HS-5 (cell line): ENCODE results near the gene TNS1.

Source experiments
- DNase-seq: peaks from one replicate; pipeline ENCODE4 v3.0.0-alpha.2; 2012; ENCODE audit warnings: low read depth

TNS1 gene

DNA sequence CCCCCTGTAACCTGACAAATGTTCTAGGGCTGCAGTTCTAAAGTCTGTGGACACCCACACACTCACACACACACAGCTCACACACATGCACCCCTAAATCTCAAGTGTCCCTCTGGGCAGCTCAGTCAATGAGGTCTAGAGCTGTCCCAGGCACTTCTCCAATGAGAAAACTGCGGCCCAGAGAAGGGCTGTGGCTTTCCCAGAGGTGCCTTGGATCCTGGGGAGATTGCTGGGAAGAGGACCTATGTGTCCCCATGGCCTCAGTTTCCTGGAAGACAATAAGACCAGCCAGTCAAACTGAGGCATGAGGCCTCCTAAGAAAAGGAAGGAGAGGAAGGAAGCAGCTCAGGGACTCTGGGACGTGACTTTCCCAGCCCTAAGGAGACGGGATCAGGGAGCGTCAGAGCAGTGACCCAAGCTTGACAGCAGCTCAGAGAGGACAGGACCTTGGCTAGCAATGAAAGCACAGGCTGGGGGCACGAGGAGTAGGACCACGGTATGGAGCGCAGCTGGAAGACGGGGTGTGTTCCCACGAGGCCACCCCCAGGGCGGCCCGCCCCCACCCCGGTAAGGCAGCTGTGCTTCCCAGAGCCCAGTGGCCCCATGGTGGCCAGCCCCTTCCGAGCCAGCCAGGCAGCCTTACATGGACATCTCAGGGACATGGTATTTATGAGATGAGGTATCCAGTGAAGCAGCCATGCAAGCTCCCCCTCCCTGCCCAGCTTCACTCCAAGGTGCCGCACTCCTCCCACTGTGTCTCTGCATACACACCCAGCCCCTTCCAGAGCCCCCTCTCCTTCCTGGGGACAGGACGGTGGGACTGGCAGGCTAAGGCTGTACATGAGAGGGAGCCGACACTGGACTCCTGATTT lies 46.0 kb downstream of the TNS1 start:
- no peak for DNase-seq

GRCh38 chr2:217955881-217956493 lies 46.8 kb downstream of the TNS1 start:
- no peak for DNase-seq

DNA sequence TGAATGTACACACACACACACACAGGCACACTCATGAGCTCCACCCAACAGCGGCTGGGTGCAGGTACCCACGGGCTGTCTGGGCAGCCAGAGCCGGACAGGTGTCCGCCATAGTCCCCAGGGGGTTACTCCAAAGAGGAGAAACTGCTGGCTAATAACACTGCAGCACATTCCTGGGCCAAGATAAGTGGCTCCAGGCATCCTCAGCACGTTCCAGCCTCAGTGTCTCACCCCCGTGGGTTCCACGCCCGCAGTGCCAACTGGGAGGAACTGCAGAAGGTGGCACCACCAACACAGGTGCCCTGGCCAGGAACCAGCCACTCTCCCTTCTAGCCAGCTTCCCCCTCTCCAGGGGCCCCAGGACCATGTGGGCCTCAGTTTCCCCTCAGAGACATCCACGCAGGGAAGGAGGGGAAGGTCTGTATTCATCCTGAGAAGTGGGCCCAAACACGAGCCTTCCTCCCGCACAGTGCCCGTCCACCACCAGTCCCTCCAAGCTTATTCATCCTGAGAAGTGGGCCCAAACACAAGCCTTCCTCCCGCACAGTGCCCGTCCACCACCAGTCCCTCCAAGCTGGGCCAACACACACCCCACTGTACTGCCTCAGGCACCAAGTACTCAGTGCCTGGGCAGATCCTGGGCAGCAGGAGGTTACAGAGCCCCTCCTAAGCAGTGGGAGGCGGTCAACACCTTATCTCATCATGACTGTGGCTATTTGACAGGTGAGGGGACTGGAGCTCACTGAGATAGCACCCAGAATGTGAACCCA lies 47.6 kb downstream of the TNS1 start:
- no peak for DNase-seq

DNA sequence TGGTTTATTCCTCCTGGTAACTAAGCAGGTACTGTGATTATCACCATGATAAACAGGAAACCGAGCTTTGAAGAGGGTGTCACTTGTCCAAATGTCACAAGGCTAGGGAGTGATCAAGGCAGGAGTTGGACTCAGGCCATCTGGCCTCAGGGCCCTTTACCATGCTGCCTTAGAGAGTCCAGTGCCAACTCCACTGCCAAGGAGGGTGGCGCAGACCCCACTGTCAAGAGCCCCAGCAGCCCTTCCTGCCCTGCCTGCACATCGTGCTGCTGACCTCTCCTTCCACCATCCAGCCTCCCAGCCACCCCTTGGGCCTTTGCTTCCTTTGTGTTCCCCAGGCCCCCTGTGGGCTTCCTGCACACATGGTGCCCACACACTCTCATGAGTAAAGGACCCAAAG lies 48.3 kb downstream of the TNS1 start:
- no peak for DNase-seq

DNA sequence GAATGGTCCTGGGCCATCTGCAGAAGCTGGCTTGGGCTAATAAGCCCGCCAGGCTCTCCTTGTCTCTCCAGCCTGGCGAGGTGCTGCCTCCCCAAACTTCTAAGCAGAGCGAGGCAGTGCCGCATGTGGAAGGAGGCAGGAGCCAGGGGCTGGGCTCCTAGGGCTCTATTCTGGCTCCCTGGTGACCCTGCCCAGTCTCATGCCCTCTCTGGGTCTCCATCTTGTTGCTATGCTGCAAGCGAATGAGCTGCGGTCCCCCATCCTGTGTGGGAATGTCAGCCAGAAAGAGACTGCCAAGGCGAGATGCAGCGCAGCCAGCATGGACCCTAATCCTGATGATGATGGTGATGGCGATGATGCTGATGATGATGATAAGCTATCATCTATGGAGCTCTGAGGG lies 48.7 kb downstream of the TNS1 start:
- no peak for DNase-seq

GRCh38 chr2:217953531-217953932 lies 49.3 kb downstream of the TNS1 start:
- no peak for DNase-seq

- DNase-seq, result no peak
These were observed 49.7 kb downstream of the TNS1 start for GRCh38 chr2:217953011-217953481.

DNA sequence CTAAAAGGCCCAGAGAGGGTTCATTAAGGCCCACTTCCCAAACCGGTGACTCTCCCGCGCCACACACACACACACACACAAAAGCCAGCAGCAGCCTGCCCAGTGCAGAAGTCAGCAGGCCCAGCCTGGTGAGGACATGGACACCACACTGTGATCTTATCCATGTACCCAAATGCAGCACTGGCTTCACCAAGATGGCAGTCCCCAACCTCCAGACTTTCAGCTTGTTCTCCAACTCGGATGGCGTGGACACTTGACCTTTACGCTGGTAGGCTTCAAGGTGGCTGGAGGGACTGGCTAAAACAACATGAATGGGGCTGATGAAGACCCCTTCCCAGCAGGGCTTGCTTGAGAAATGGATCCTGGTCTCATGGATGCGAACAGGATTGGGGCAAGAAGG lies 50.4 kb downstream of the TNS1 start:
- no peak for DNase-seq

GRCh38 chr2:217951521-217952247 lies 51.1 kb downstream of the TNS1 start:
- no peak for DNase-seq

GRCh38 chr2:217951091-217951490 lies 51.7 kb downstream of the TNS1 start:
- no peak for DNase-seq

DNA sequence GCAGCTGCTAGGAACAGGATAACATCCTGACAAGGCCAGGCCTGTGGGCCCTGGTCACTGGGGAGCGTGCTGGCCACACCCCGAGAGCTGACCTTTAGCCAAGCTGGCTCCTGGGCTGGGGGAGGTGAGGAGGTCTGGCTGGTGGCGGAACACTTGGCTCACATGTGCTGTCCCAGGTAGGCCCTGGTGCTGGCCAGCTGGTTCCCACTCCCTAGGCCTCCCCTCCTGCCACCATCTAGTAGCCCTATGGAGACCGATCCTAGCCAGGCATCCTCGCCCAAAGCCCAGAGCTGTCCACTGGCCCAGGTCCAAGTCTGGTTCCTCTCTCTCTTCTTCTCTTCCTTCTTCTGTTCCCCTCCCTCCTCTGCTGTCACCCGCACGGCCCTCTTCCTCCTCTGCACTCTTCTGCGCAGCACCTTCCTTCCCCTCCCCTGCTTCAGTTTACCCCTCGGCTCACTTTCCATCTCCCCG lies 52.4 kb downstream of the TNS1 start:
- DNase-seq, result no peak

DNA sequence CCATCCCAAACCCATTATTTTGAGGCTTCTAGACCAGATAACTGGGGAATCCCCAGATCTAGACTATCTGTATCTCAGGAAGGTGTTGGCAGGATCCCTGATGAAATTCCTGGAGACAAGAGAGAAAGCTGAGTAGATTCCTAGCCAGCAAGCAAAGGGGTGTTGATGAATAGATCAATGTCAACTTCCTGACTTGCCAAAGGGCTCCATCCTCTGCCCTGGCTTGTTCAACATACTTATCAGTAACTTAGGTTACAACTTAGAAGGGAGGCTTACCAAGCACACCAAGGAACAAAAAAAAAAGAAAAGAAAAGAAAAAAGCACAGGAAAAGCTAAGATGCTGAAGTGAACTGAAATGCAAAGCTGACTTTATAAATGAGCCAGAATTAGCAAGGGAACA lies 53.3 kb downstream of the TNS1 start:
- DNase-seq, result no peak

DNA sequence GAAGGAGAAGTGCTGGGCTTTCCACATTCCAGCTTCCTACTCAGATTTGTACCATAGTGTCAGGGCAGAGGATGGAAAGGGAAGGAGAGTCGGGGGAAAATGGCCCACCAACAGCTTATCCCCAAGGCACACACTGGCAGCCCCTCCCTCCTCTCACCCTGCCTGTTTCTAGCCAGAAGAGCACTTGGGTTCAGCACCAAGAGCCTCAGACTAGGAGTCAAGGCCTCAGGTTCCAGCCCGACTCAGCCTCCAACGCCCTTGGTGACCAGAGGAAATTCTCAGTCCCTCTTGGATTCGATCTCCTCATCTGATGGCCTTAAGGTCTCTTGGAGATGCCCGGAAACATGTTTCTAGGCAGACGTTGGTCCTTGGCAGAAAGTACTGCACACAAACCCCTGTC lies 53.9 kb downstream of the TNS1 start:
- no peak for DNase-seq

- DNase-seq, result no peak
These were observed 54.4 kb downstream of the TNS1 start for GRCh38 chr2:217948351-217948791.

- no peak for DNase-seq
These were observed 55.1 kb downstream of the TNS1 start for GRCh38 chr2:217947383-217948350.

DNA sequence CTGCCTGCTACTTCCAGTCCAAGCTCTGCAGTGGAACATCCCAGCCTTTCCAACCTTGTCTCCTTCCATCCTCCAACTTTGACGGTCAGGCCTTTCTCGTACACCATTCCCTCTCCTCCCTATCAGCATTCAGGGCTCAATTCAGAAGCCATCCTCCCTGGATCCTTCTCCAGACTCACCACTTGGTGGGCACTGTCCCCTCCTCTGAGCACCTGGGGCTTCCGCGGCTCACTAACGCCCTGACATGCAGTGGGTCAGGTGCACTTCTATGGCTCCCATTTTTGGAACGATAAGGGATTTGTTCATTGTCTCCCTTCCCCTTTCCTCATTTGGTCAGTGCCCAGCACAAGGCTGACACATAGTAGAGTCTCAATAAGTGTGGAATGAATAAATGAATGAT lies 56.7 kb downstream of the TNS1 start:
- DNase-seq, result no peak

GRCh38 chr2:217945530-217945929 lies 57.3 kb downstream of the TNS1 start:
- no peak for DNase-seq

GRCh38 chr2:217944923-217945322 lies 57.9 kb downstream of the TNS1 start:
- DNase-seq, result no peak

DNA sequence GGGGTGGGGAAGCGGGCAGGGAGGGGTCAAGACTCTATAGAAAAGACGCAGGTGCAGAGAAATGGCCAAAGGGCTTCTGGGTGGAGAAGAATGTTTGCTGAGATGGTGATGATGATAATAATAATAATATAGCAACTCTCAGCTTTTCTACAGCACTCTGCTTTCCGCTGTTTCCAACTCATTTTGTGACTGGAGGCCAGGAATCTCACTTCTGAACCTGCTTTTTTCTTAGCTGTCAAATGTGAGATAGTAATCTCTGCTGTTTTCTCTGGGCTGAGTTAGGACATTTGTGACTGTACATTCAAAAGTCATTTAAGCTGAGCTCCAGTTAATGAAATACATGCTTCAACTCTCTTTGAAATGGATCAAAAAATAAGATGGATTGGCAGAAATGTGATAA lies 58.4 kb downstream of the TNS1 start:
- DNase-seq, result no peak

- no peak for DNase-seq
These were observed 59.1 kb downstream of the TNS1 start for GRCh38 chr2:217943446-217944321.
